ENCODE data around the gene FBXW7.
A peak's percentile ranks its signal among the peaks of the same experiment; 100 is the strongest.
"Not testable (repeated sequence)": the region's sequence is repeated elsewhere in the genome, so short reads cannot be mapped to it uniquely, and the experiment has no call there.

The FBXW7 gene

GRCh38 chr4:152544533-152544932 lies 8.6 kb upstream of the FBXW7 start:
- not testable (repeated sequence) for DNase-seq (ENCODE audit: low spot score)

GRCh38 chr4:152540941-152541340 lies 5.0 kb upstream of the FBXW7 start:
- no peak for DNase-seq (ENCODE audit: low spot score)

- DNase-seq (ENCODE audit: low spot score), result no peak
Observed at GRCh38 chr4:152540293-152540674, 4.4 kb upstream of the FBXW7 start.

- no peak for DNase-seq (ENCODE audit: low spot score)
Observed at GRCh38 chr4:152539556-152540292, 3.8 kb upstream of the FBXW7 start.

- DNase-seq (ENCODE audit: low spot score), result no peak
Observed at GRCh38 chr4:152537881-152538280, 2.0 kb upstream of the FBXW7 start.

GRCh38 chr4:152536545-152537182 lies 772 bp upstream of the FBXW7 start:
- DNase-seq (ENCODE audit: low spot score), result peak; percentile 75

GRCh38 chr4:152535360-152535902 lies 461 bp downstream of the FBXW7 start:
- DNase-seq (ENCODE audit: low spot score), result no peak

- DNase-seq (ENCODE audit: low spot score), result peak; percentile 50
Observed at GRCh38 chr4:152534541-152535359, 1.1 kb downstream of the FBXW7 start.

GRCh38 chr4:152531479-152531878 lies 4.4 kb downstream of the FBXW7 start:
- DNase-seq (ENCODE audit: low spot score), result no peak

GRCh38 chr4:152530600-152530999 lies 5.3 kb downstream of the FBXW7 start:
- DNase-seq (ENCODE audit: low spot score), result no peak

- no peak for DNase-seq (ENCODE audit: low spot score)
Observed at GRCh38 chr4:152529880-152530279, 6.0 kb downstream of the FBXW7 start.

- no peak for DNase-seq (ENCODE audit: low spot score)
Observed at GRCh38 chr4:152528060-152528459, 7.8 kb downstream of the FBXW7 start.

GRCh38 chr4:152525878-152526277 lies 10.0 kb downstream of the FBXW7 start:
- no peak for DNase-seq (ENCODE audit: low spot score)

- DNase-seq (ENCODE audit: low spot score), result no peak
Observed at GRCh38 chr4:152524427-152524826, 11.5 kb downstream of the FBXW7 start.

GRCh38 chr4:152523731-152524130 lies 12.2 kb downstream of the FBXW7 start:
- DNase-seq (ENCODE audit: low spot score), result no peak

- no peak for DNase-seq (ENCODE audit: low spot score)
Observed at GRCh38 chr4:152522754-152523153, 13.1 kb downstream of the FBXW7 start.

GRCh38 chr4:152522245-152522644 lies 13.6 kb downstream of the FBXW7 start:
- DNase-seq (ENCODE audit: low spot score), result no peak

- DNase-seq (ENCODE audit: low spot score), result no peak
Observed at GRCh38 chr4:152516156-152516555, 19.7 kb downstream of the FBXW7 start.

GRCh38 chr4:152515678-152516077 lies 20.2 kb downstream of the FBXW7 start:
- no peak for DNase-seq (ENCODE audit: low spot score)

- DNase-seq (ENCODE audit: low spot score), result no peak
Observed at GRCh38 chr4:152514356-152514755, 21.5 kb downstream of the FBXW7 start.

- DNase-seq (ENCODE audit: low spot score), result no peak
Observed at GRCh38 chr4:152513078-152513477, 22.8 kb downstream of the FBXW7 start.

- DNase-seq (ENCODE audit: low spot score), result no peak
Observed at GRCh38 chr4:152512483-152512882, 23.4 kb downstream of the FBXW7 start.
